Right cardiac atrium (tissue), 5 donors: ENCODE data around the gene SYT1. TPM values are rescaled to one million over a fixed set of nuclear protein-coding genes. Genes with fewer than 3 reads are reported as not detected.
A peak's percentile ranks its signal among the peaks of the same experiment; 100 is the strongest.

Experiments
- ATAC-seq, 2 donors: fragments of 200-7000 bp; cut with Tn5 transposase; one replicate each; pipeline versions ENCODE4 v1.8.0 to v1.9.1; 2020; ENCODE audit warnings: moderate library complexity in 2 of 2, mild to moderate bottlenecking in 1 of 2
- DNase-seq, 3 donors: peaks; one replicate each; pipeline ENCODE4 v3.0.0-alpha.2; 2020
- H3K27ac ChIP-seq: one replicate; pipeline ENCODE4 v1.5.1; 2013; ENCODE audit warnings: mild to moderate bottlenecking, low read length, control low read depth, moderate library complexity
- H3K27me3 ChIP-seq: one replicate; pipeline ENCODE4 v1.6.1; 2013; ENCODE audit not compliant: control insufficient read depth, insufficient read depth
- H3K4me1 ChIP-seq: one replicate; pipeline ENCODE4 v1.6.1; 2013; ENCODE audit warnings: low read length; ENCODE audit not compliant: control insufficient read depth, insufficient read depth
- H3K4me3 ChIP-seq: one replicate; pipeline ENCODE4 v1.5.1; 2013; ENCODE audit warnings: low read length, control low read depth
- H3K9me3 ChIP-seq: one replicate; pipeline ENCODE4 v1.6.1; 2013; ENCODE audit warnings: low read length; ENCODE audit not compliant: control insufficient read depth
- WGBS: extraction: QIAGEN DNeasy Blood & Tissue Kit; methylation state at CpG from one replicate; pipeline ENCODE4 v1.1.7; 2013; 5-methylcytosine and 5-hydroxymethylcytosine counted together
- intact Hi-C, 4 donors: fragments of 100-400 bp; cut with DNase I; formaldehyde crosslinking; loops; one replicate each; pipeline versions ENCODE4 v1.11.0 to v1.14.0; 2022 to 2023
- polyA plus RNA-seq: library from polyadenylated mRNA; stranded (reverse); fragments of 200-250 nt; gene quantifications from one replicate; pipeline ENCODE4 v1.2.3, GENCODE V29; 2013
- total RNA-seq, 4 donors: library from RNA; stranded (reverse); fragmentation: NEBNext Ultra II Directional; extraction: Animal tissue kit (Norgen Biotek cat#: 25700); gene quantifications; one replicate each; pipeline ENCODE4 v1.2.1, GENCODE V29; 2021
- donor health status: healthy with polysubstance abuse.
- donor health status: DM: no; HTN: yes; CAD: no.
- donor health status: DM: no; HTN: no; CAD: no.
- donor health status: DM: no; HTN: yes; CAD: no; lungs with severe emphysema.
- donor health status: DM: yes; HTN: yes; CAD: no.

The SYT1 gene
- total and polyA plus RNA-seq, 5 donors: 0.20 to 0.53 (median 0.27) TPM; not detected in 1

- H3K27me3 ChIP-seq: no peaks in the 10 kb centered on the region
- intact Hi-C loops: no loop called here
- ATAC-seq: no peak
These were observed 1.9 kb downstream of the SYT1 start for GRCh38 chr12:78866518-78866917.

GRCh38 chr12:78870539-78870938 is 6.0 kb downstream of the SYT1 start:
- WGBS: 95% methylated on average over 3 of the region's 3 CpGs
- Histone ChIP-seq H3K9me3 (no peaks in the 10 kb centered on the region), H3K4me1 (no peaks in the 10 kb centered on the region), H3K4me3 (no peak overlapping the region), H3K27me3 (no peaks in the 10 kb centered on the region), H3K27ac (no peak overlapping the region)
- no peak for DNase-seq
- intact Hi-C loops: no loop called here
- no peak for ATAC-seq

More at GRCh38 chr12:78866518-78866917, 1.9 kb downstream of the SYT1 start:
- no peaks in the 10 kb centered on the region for H3K9me3 ChIP-seq
- WGBS: 84% methylated on average over 4 of the region's 4 CpGs
- H3K4me3 ChIP-seq: no peak overlapping the region
- DNase-seq: no peak
- no peak overlapping the region for H3K27ac ChIP-seq
- H3K4me1 ChIP-seq: peaks cover 4% of the 10 kb centered on the region

GRCh38 chr12:78871566-78871965 is 7.0 kb downstream of the SYT1 start:
- H3K9me3 ChIP-seq: no peaks in the 10 kb centered on the region
- H3K27ac ChIP-seq: no peak overlapping the region
- H3K27me3 ChIP-seq: no peaks in the 10 kb centered on the region
- intact Hi-C loops: no loop called here
- DNase-seq (no peak), ATAC-seq (no peak)
- no peak overlapping the region for H3K4me3 ChIP-seq
- WGBS: 23% methylated on average over 2 of the region's 2 CpGs
- H3K4me1 ChIP-seq: no peaks in the 10 kb centered on the region

- intact Hi-C loops: no loop called here
- 89% methylated on average over 3 of the region's 3 CpGs for WGBS
- Histone ChIP-seq H3K4me1 (no peaks in the 10 kb centered on the region), H3K27ac (no peak overlapping the region), H3K4me3 (no peak overlapping the region), H3K27me3 (no peaks in the 10 kb centered on the region), H3K9me3 (no peaks in the 10 kb centered on the region)
- DNase-seq (no peak), ATAC-seq (no peak)
These were observed 13.9 kb downstream of the SYT1 start for GRCh38 chr12:78878459-78878858.

- no peak overlapping the region for H3K4me3 ChIP-seq
- ATAC-seq (no peak), DNase-seq (no peak)
- H3K27me3 ChIP-seq: no peaks in the 10 kb centered on the region
- WGBS: 61% methylated on average over 1 of the region's 1 CpG
- H3K4me1 ChIP-seq: no peaks in the 10 kb centered on the region
- intact Hi-C loops: no loop called here
- H3K9me3 ChIP-seq: no peaks in the 10 kb centered on the region
- no peak overlapping the region for H3K27ac ChIP-seq
These were observed 14.3 kb downstream of the SYT1 start for GRCh38 chr12:78878866-78879265.

GRCh38 chr12:78880078-78880477 is 15.5 kb downstream of the SYT1 start:
- Histone ChIP-seq H3K9me3 (no peaks in the 10 kb centered on the region), H3K4me1 (no peaks in the 10 kb centered on the region), H3K27ac (no peak overlapping the region), H3K4me3 (no peak overlapping the region), H3K27me3 (no peaks in the 10 kb centered on the region)
- ATAC-seq: no peak
- DNase-seq: no peak
- intact Hi-C loops: no loop called here

- intact Hi-C loops: no loop called here
- ATAC-seq: no peak
- 84% methylated on average over 2 of the region's 2 CpGs for WGBS
These were observed 17.1 kb downstream of the SYT1 start for GRCh38 chr12:78881685-78882084.

GRCh38 chr12:78885466-78885865 is 20.9 kb downstream of the SYT1 start:
- intact Hi-C loops: no loop called here

More at GRCh38 chr12:78881685-78882084, 17.1 kb downstream of the SYT1 start:
- no peak for DNase-seq
- H3K4me3 ChIP-seq: no peak overlapping the region
- no peak overlapping the region for H3K27ac ChIP-seq
- H3K9me3 ChIP-seq: no peaks in the 10 kb centered on the region
- H3K27me3 ChIP-seq: no peaks in the 10 kb centered on the region
- no peaks in the 10 kb centered on the region for H3K4me1 ChIP-seq

GRCh38 chr12:78886719-78887407 is 22.3 kb downstream of the SYT1 start:
- ATAC-seq (no peak), DNase-seq (peak in 1 of 3 donors; percentile 4)
- H3K27me3 ChIP-seq: no peaks in the 10 kb centered on the region
- intact Hi-C loops: no loop called here
- no peak overlapping the region for H3K27ac ChIP-seq
- no peaks in the 10 kb centered on the region for H3K9me3 ChIP-seq
- 52% methylated on average over 7 of the region's 7 CpGs for WGBS
- no peak overlapping the region for H3K4me3 ChIP-seq
- H3K4me1 ChIP-seq: no peaks in the 10 kb centered on the region

More at GRCh38 chr12:78885466-78885865, 20.9 kb downstream of the SYT1 start:
- Histone ChIP-seq H3K27me3 (no peaks in the 10 kb centered on the region), H3K27ac (no peak overlapping the region), H3K9me3 (no peaks in the 10 kb centered on the region), H3K4me3 (no peak overlapping the region), H3K4me1 (no peaks in the 10 kb centered on the region)
- ATAC-seq (no peak), DNase-seq (no peak)
- 56% methylated on average over 2 of the region's 2 CpGs for WGBS

- Histone ChIP-seq H3K27ac (no peak overlapping the region), H3K4me3 (no peak overlapping the region), H3K4me1 (no peaks in the 10 kb centered on the region), H3K9me3 (no peaks in the 10 kb centered on the region), H3K27me3 (no peaks in the 10 kb centered on the region)
- 84% methylated on average over 3 of the region's 3 CpGs for WGBS
- intact Hi-C loops: no loop called here
- no peak for DNase-seq
- ATAC-seq: no peak
These were observed 22.9 kb downstream of the SYT1 start for GRCh38 chr12:78887444-78887843.

- ATAC-seq: no peak
- Histone ChIP-seq H3K27me3 (no peaks in the 10 kb centered on the region), H3K4me1 (no peaks in the 10 kb centered on the region), H3K9me3 (no peaks in the 10 kb centered on the region), H3K27ac (no peak overlapping the region), H3K4me3 (no peak overlapping the region)
- DNase-seq: no peak
- WGBS: 51% methylated on average over 3 of the region's 3 CpGs
- intact Hi-C loops: no loop called here
These were observed 24.0 kb downstream of the SYT1 start for GRCh38 chr12:78888568-78888967.
